HEK293 (cell line): Measurements from ENCODE around the gene SH3GL2.

Source experiments
- GLI4 ChIP-seq: fragments of 450-650 bp; formaldehyde crosslinking; IDR thresholded peaks from 2 replicates; pipeline ENCODE4 v1.5.1; 2016; ENCODE audit warnings: missing biosample characterization, missing genetic modification characterization
- GLIS2 ChIP-seq: fragments of 450-650 bp; formaldehyde crosslinking; IDR thresholded peaks from 2 replicates; pipeline ENCODE4 v1.5.1; 2016; ENCODE audit warnings: missing biosample characterization, missing genetic modification characterization
- HOXD13 ChIP-seq: sonication (generic); formaldehyde crosslinking; IDR thresholded peaks from 2 replicates; pipeline ENCODE4 v1.8.0; 2022; ENCODE audit warnings: missing genetic modification reagents, borderline replicate concordance
- KLF1 ChIP-seq: fragments of 450-650 bp; formaldehyde crosslinking; IDR thresholded peaks from 2 replicates; pipeline ENCODE4 v1.5.1; 2016; ENCODE audit warnings: missing biosample characterization, missing genetic modification characterization
- KLF7 ChIP-seq: fragments of 450-650 bp; formaldehyde crosslinking; IDR thresholded peaks from 2 replicates; pipeline ENCODE4 v1.5.1; 2016; ENCODE audit warnings: missing biosample characterization, missing genetic modification characterization, borderline replicate concordance
- MYNN ChIP-seq: fragments of 450-650 bp; formaldehyde crosslinking; IDR thresholded peaks from 2 replicates; pipeline ENCODE4 v1.5.1; 2016; ENCODE audit warnings: missing biosample characterization, missing genetic modification characterization, borderline replicate concordance
- SP3 ChIP-seq: fragments of 450-650 bp; formaldehyde crosslinking; IDR thresholded peaks from 2 replicates; pipeline ENCODE4 v1.5.1; 2016; ENCODE audit warnings: missing biosample characterization, missing genetic modification characterization
- YY2 ChIP-seq: fragments of 450-650 bp; formaldehyde crosslinking; IDR thresholded peaks from 2 replicates; pipeline ENCODE4 v1.5.1; 2016; ENCODE audit warnings: missing biosample characterization, missing genetic modification characterization
- ZBTB8A ChIP-seq: fragments of 450-650 bp; formaldehyde crosslinking; IDR thresholded peaks from 2 replicates; pipeline ENCODE4 v1.5.1; 2016; ENCODE audit warnings: missing biosample characterization, missing genetic modification characterization
- ZNF146 ChIP-seq: fragments of 450-650 bp; formaldehyde crosslinking; IDR thresholded peaks from 2 replicates; pipeline ENCODE4 v1.5.1; 2016; ENCODE audit warnings: missing biosample characterization, missing genetic modification characterization
- ZNF155 ChIP-seq: fragments of 450-650 bp; formaldehyde crosslinking; IDR thresholded peaks from 2 replicates; pipeline ENCODE4 v1.5.1; 2016; ENCODE audit warnings: missing biosample characterization, missing genetic modification characterization
- ZNF175 ChIP-seq: fragments of 450-650 bp; formaldehyde crosslinking; IDR thresholded peaks from 2 replicates; pipeline ENCODE4 v1.5.1; 2016; ENCODE audit warnings: missing biosample characterization, missing genetic modification characterization
- ZNF19 ChIP-seq: fragments of 450-650 bp; formaldehyde crosslinking; IDR thresholded peaks from 2 replicates; pipeline ENCODE4; 2016; ENCODE audit warnings: missing biosample characterization, missing genetic modification characterization, low read depth
- ZNF324 ChIP-seq: fragments of 450-650 bp; formaldehyde crosslinking; IDR thresholded peaks from 2 replicates; pipeline ENCODE4 v1.5.1; 2016; ENCODE audit warnings: missing biosample characterization, missing genetic modification characterization
- ZNF335 ChIP-seq: fragments of 450-650 bp; formaldehyde crosslinking; conservative IDR thresholded peaks from 2 replicates; pipeline ENCODE4 v1.5.1; 2016; ENCODE audit warnings: missing biosample characterization, missing genetic modification characterization
- ZNF416 ChIP-seq: fragments of 450-650 bp; formaldehyde crosslinking; IDR thresholded peaks from 2 replicates; pipeline ENCODE4 v1.5.1; 2016; ENCODE audit warnings: missing biosample characterization, missing genetic modification characterization
- ZNF433 ChIP-seq: fragments of 450-650 bp; formaldehyde crosslinking; IDR thresholded peaks from 2 replicates; pipeline ENCODE4 v1.5.1; 2016; ENCODE audit warnings: missing biosample characterization, missing genetic modification characterization, low read depth
- ZNF501 ChIP-seq: fragments of 450-650 bp; formaldehyde crosslinking; IDR thresholded peaks from 2 replicates; pipeline ENCODE4 v1.5.1; 2016; ENCODE audit warnings: missing biosample characterization, missing genetic modification characterization
- ZNF521 ChIP-seq: fragments of 450-650 bp; formaldehyde crosslinking; IDR thresholded peaks from 2 replicates; pipeline ENCODE4 v1.5.1; 2017; ENCODE audit warnings: missing biosample characterization, mild to moderate bottlenecking, missing genetic modification characterization
- ZNF560 ChIP-seq: fragments of 450-650 bp; formaldehyde crosslinking; IDR thresholded peaks from 2 replicates; pipeline ENCODE4 v1.5.1; 2017; ENCODE audit warnings: missing biosample characterization, missing genetic modification characterization, borderline replicate concordance
- ZNF600 ChIP-seq: fragments of 450-650 bp; formaldehyde crosslinking; IDR thresholded peaks from 2 replicates; pipeline ENCODE4 v1.5.1; 2016; ENCODE audit warnings: missing biosample characterization, missing genetic modification characterization
- ZNF610 ChIP-seq: fragments of 450-650 bp; formaldehyde crosslinking; IDR thresholded peaks from 2 replicates; pipeline ENCODE4 v1.5.1; 2016; ENCODE audit warnings: missing biosample characterization, missing genetic modification characterization, borderline replicate concordance
- ZNF624 ChIP-seq: fragments of 450-650 bp; formaldehyde crosslinking; IDR thresholded peaks from 2 replicates; pipeline ENCODE4 v1.5.1; 2017; ENCODE audit warnings: missing biosample characterization, missing genetic modification characterization
- ZNF658 ChIP-seq: fragments of 450-650 bp; formaldehyde crosslinking; IDR thresholded peaks from 2 replicates; pipeline ENCODE4; 2016; ENCODE audit warnings: missing biosample characterization, missing genetic modification characterization
- ZNF670 ChIP-seq: fragments of 450-650 bp; formaldehyde crosslinking; IDR thresholded peaks from 2 replicates; pipeline ENCODE4 v1.5.1; 2016; ENCODE audit warnings: missing biosample characterization, missing genetic modification characterization, low read depth
- ZNF701 ChIP-seq: fragments of 450-650 bp; formaldehyde crosslinking; IDR thresholded peaks from 2 replicates; pipeline ENCODE4 v1.5.1; 2016; ENCODE audit warnings: missing biosample characterization, missing genetic modification characterization
- ZNF768 ChIP-seq: fragments of 450-650 bp; formaldehyde crosslinking; IDR thresholded peaks from 2 replicates; pipeline ENCODE4 v1.5.1; 2018; ENCODE audit warnings: missing biosample characterization, mild to moderate bottlenecking, missing genetic modification characterization
- ZNF785 ChIP-seq: fragments of 450-650 bp; formaldehyde crosslinking; IDR thresholded peaks from 2 replicates; pipeline ENCODE4 v1.5.1; 2016; ENCODE audit warnings: missing biosample characterization, missing genetic modification characterization
- ZNF830 ChIP-seq: fragments of 450-650 bp; IDR thresholded peaks from 2 replicates; pipeline ENCODE4 v1.5.0; 2018; ENCODE audit warnings: missing biosample characterization, missing genetic modification characterization, low read depth, mild to moderate bottlenecking, moderate library complexity
- TF ChIP-seq, protein P1 (sequence below): fragments of 450-650 bp; IDR thresholded peaks from 2 replicates; pipeline ENCODE4 v1.5.1; 2018; ENCODE audit warnings: missing biosample characterization, missing genetic modification characterization
- TF ChIP-seq, protein P2 (sequence below): fragments of 450-650 bp; formaldehyde crosslinking; IDR thresholded peaks from 2 replicates; pipeline ENCODE4 v1.5.1; 2016; ENCODE audit warnings: missing biosample characterization, missing genetic modification characterization
- TF ChIP-seq, protein P3 (sequence below): fragments of 450-650 bp; formaldehyde crosslinking; IDR thresholded peaks from 2 replicates; pipeline ENCODE4 v1.5.1; 2016; ENCODE audit warnings: missing biosample characterization, missing genetic modification characterization
- TF ChIP-seq, protein P4 (sequence below): fragments of 450-650 bp; formaldehyde crosslinking; IDR thresholded peaks from 2 replicates; pipeline ENCODE4 v1.5.1; 2017; ENCODE audit warnings: missing biosample characterization, missing genetic modification characterization
- TF ChIP-seq, protein P5 (sequence below): fragments of 450-650 bp; formaldehyde crosslinking; IDR thresholded peaks from 2 replicates; pipeline ENCODE4 v1.5.1; 2016; ENCODE audit warnings: missing biosample characterization, missing genetic modification characterization, low read depth

Gene SH3GL2

DNA sequence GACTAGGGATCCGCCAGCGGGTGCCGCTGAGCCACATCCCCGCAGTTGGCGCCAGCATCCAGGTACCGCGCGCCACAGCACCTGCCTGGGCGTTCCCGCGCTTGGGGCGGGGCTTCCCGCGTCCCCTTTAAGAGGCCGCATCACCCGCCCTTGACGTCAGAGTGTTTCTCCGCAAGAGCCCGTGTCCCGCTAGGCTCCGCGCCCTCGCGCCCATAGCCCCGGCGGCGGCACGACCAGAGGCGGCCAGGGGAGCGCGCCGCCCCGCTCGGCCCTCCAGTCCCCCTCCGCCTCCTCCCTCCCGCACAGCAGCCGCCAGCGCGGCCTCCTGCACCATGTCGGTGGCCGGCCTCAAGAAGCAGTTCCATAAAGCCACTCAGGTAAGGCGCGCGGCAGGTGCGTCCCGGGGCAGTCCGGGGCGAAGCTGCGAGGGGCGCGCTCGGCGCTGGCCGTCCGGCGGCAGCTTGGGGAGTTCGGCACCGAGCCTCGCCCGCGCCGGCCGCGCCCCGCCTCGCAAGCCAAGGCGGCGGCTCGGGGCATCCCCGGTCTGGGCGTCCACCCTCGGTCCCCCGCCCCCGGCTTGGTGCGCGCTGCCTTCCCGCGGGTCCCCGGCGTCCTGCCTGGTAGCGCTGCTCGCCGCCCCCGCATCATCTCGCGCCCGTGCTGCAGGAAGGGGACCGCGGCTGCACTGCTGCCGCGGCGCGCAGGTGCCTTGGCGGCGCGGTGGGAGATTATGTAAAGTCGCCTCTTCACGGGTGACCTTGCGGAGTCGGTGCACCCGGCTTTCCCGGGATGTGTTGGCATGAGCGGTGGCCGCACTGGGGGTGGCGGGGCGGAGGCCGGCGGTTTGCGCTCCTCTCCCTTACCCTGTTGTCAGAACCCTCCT lies at the start of gene SH3GL2 (continued):
- TF ChIP-seq ZNF560 (tag by site-specific recombination) (no peak), ZNF670 (tag by site-specific recombination) (no peak), ZNF658 (tag by site-specific recombination) (no peak), ZNF146 (tag by site-specific recombination) (no peak), ZNF830 (tag by site-specific recombination) (no peak), MYNN (no peak), ZNF768 (tag by site-specific recombination) (no peak), GLIS2 (peak; percentile 35; the same call in 1 of the 2 replicates), ZNF416 (tag by site-specific recombination) (no peak), ZNF155 (tag by site-specific recombination) (no peak), ZNF501 (tag by site-specific recombination) (peak; percentile 35; the same call in 1 of the 2 replicates), YY2 (tag by site-specific recombination) (no peak), ZNF610 (tag by site-specific recombination) (no peak), ZNF175 (tag by site-specific recombination) (no peak), ZNF600 (tag by site-specific recombination) (no peak), ZBTB8A (tag by site-specific recombination) (peak; percentile 83), ZNF521 (tag by site-specific recombination) (no peak), ZNF433 (tag by site-specific recombination) (no peak), ZNF624 (tag by site-specific recombination) (no peak), ZNF785 (tag by site-specific recombination) (no peak), HOXD13 (no peak), GLI4 (no peak), ZNF19 (tag by site-specific recombination) (no peak), KLF7 (tag by site-specific recombination) (peak; percentile 39; the same call in 1 of the 2 replicates), ZNF324 (tag by site-specific recombination) (0 out of 2 replicates have a peak, but pooled peaks have one; percentile 42), ZNF701 (no peak), KLF1 (tag by site-specific recombination) (peak; percentile 75), SP3 (tag by site-specific recombination) (peak; percentile 68), ZNF335 (peak; percentile 56)
- TF ChIP-seq, protein P1, sequence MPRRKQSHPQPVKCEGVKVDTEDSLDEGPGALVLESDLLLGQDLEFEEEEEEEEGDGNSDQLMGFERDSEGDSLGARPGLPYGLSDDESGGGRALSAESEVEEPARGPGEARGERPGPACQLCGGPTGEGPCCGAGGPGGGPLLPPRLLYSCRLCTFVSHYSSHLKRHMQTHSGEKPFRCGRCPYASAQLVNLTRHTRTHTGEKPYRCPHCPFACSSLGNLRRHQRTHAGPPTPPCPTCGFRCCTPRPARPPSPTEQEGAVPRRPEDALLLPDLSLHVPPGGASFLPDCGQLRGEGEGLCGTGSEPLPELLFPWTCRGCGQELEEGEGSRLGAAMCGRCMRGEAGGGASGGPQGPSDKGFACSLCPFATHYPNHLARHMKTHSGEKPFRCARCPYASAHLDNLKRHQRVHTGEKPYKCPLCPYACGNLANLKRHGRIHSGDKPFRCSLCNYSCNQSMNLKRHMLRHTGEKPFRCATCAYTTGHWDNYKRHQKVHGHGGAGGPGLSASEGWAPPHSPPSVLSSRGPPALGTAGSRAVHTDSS (tag by site-specific recombination) = no peak
- TF ChIP-seq, protein P2, sequence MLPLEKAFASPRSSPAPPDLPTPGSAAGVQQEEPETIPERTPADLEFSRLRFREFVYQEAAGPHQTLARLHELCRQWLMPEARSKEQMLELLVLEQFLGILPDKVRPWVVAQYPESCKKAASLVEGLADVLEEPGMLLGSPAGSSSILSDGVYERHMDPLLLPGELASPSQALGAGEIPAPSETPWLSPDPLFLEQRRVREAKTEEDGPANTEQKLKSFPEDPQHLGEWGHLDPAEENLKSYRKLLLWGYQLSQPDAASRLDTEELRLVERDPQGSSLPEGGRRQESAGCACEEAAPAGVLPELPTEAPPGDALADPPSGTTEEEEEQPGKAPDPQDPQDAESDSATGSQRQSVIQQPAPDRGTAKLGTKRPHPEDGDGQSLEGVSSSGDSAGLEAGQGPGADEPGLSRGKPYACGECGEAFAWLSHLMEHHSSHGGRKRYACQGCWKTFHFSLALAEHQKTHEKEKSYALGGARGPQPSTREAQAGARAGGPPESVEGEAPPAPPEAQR (tag by site-specific recombination) = no peak
- TF ChIP-seq, protein P3, sequence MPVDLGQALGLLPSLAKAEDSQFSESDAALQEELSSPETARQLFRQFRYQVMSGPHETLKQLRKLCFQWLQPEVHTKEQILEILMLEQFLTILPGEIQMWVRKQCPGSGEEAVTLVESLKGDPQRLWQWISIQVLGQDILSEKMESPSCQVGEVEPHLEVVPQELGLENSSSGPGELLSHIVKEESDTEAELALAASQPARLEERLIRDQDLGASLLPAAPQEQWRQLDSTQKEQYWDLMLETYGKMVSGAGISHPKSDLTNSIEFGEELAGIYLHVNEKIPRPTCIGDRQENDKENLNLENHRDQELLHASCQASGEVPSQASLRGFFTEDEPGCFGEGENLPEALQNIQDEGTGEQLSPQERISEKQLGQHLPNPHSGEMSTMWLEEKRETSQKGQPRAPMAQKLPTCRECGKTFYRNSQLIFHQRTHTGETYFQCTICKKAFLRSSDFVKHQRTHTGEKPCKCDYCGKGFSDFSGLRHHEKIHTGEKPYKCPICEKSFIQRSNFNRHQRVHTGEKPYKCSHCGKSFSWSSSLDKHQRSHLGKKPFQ (tag by site-specific recombination) = no peak
- TF ChIP-seq, protein P4, sequence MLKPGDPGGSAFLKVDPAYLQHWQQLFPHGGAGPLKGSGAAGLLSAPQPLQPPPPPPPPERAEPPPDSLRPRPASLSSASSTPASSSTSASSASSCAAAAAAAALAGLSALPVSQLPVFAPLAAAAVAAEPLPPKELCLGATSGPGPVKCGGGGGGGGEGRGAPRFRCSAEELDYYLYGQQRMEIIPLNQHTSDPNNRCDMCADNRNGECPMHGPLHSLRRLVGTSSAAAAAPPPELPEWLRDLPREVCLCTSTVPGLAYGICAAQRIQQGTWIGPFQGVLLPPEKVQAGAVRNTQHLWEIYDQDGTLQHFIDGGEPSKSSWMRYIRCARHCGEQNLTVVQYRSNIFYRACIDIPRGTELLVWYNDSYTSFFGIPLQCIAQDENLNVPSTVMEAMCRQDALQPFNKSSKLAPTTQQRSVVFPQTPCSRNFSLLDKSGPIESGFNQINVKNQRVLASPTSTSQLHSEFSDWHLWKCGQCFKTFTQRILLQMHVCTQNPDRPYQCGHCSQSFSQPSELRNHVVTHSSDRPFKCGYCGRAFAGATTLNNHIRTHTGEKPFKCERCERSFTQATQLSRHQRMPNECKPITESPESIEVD (tag by site-specific recombination) = no peak
- TF ChIP-seq, protein P5, sequence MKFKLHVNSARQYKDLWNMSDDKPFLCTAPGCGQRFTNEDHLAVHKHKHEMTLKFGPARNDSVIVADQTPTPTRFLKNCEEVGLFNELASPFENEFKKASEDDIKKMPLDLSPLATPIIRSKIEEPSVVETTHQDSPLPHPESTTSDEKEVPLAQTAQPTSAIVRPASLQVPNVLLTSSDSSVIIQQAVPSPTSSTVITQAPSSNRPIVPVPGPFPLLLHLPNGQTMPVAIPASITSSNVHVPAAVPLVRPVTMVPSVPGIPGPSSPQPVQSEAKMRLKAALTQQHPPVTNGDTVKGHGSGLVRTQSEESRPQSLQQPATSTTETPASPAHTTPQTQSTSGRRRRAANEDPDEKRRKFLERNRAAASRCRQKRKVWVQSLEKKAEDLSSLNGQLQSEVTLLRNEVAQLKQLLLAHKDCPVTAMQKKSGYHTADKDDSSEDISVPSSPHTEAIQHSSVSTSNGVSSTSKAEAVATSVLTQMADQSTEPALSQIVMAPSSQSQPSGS (tag by site-specific recombination) = no peak
